ENCODE data around the gene SCN5A.

DNA sequence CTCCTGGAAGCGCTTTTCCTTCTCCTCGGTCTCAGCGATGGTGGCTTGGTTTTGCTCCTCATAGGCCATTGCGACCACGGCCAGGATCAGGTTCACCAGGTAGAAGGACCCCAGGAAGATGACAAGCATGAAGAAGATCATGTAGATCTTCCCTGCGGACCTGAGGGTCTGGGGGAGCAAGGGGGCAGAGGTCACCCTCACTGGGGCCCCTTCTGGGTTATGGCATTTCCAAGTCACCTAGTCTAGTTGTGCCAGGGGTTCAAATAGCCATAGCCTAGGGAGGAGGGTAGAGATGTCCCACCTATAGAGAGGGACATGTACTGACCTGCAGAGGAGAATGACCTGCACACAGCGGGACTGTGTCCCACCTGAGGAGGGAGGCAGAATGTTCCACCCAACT is 43.5 kb downstream of the SCN5A start:
- TF ChIP-seq, protein P1, sequence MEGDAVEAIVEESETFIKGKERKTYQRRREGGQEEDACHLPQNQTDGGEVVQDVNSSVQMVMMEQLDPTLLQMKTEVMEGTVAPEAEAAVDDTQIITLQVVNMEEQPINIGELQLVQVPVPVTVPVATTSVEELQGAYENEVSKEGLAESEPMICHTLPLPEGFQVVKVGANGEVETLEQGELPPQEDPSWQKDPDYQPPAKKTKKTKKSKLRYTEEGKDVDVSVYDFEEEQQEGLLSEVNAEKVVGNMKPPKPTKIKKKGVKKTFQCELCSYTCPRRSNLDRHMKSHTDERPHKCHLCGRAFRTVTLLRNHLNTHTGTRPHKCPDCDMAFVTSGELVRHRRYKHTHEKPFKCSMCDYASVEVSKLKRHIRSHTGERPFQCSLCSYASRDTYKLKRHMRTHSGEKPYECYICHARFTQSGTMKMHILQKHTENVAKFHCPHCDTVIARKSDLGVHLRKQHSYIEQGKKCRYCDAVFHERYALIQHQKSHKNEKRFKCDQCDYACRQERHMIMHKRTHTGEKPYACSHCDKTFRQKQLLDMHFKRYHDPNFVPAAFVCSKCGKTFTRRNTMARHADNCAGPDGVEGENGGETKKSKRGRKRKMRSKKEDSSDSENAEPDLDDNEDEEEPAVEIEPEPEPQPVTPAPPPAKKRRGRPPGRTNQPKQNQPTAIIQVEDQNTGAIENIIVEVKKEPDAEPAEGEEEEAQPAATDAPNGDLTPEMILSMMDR (IDR thresholded peaks at IDR 0.05), result no peak
- TF ChIP-seq POLR2A (IDR thresholded peaks at IDR 0.05), result no peak
